B cell (primary cell): ENCODE data around the gene ZNF580. TPM values are rescaled to one million over a fixed set of nuclear protein-coding genes. Genes with fewer than 3 reads are reported as not detected.

ENCODE experiments used
- ATAC-seq: fragments of 200-7000 bp; cut with Tn5 transposase; one replicate; pipeline ENCODE4 v1.10.0; 2021; ENCODE audit warnings: low read depth, mild to moderate bottlenecking, moderate number of reproducible peaks, moderate library complexity
- CTCF ChIA-PET: fragments of 350-600 bp; sonication (Branson Sonifier 250); formaldehyde crosslinking; loops from one replicate; lab custom pipeline; 2021; ENCODE audit warnings: antibody characterized with exemption, inconsistent platforms; lab: Charles Lee
- POLR2A ChIA-PET: fragments of 350-600 bp; sonication (Branson Sonifier 250); formaldehyde crosslinking; loops from one replicate; lab custom pipeline; 2021; ENCODE audit warnings: antibody characterized with exemption; lab: Charles Lee
- DNase-seq: peaks from one replicate; pipeline ENCODE4 v3.0.0; 2013
- H2AFZ ChIP-seq: 2 replicates; pipeline ENCODE4 v1.6.1; 2012; ENCODE audit warnings: mild to moderate bottlenecking, low read depth, low read length; ENCODE audit not compliant: insufficient read depth, poor library complexity, severe bottlenecking
- H3K27ac ChIP-seq, 2 donors: 1 replicate in 1 of 2; 2 replicates in 1 of 2; pipeline ENCODE4 v1.5.1; 2012 to 2013; ENCODE audit warnings: low read length in 2 of 2, mild to moderate bottlenecking in 2 of 2, moderate library complexity in 1 of 2
- H3K27me3 ChIP-seq, 4 experiments: fragments of 200-600 bp in 1 of 4; sonication (generic) in 1 of 4; replicated peaks in 1 of 4; 1 replicate in 2 of 4; 2 replicates in 2 of 4; pipeline versions ENCODE4 v1.6.1 to v1.7.0; 2013 to 2016; ENCODE audit warnings: low read length in 3 of 4, mild to moderate bottlenecking in 2 of 4, mixed read lengths in 1 of 4, moderate library complexity in 1 of 4; ENCODE audit not compliant: insufficient read depth in 4 of 4, control insufficient read depth in 3 of 4; ENCODE audit errors: control extremely low read depth in 1 of 4
- H3K36me3 ChIP-seq, 2 experiments: replicated peaks in 1 of 2; 1 replicate in 1 of 2; 2 replicates in 1 of 2; pipeline versions ENCODE4 v1.6.1 to v1.7.1; 2013; ENCODE audit warnings: low read length in 1 of 2; ENCODE audit not compliant: insufficient read depth in 2 of 2, control insufficient read depth in 1 of 2; ENCODE audit errors: control extremely low read depth in 1 of 2, extremely low read depth in 1 of 2
- H3K4me1 ChIP-seq, 2 donors: fragments of 200-600 bp in 1 of 2; sonication (generic) in 1 of 2; 1 replicate in 1 of 2; 2 replicates in 1 of 2; pipeline versions ENCODE4 v1.5.1 to v1.6.1; 2013 to 2017; ENCODE audit warnings: low read length in 2 of 2; ENCODE audit not compliant: control insufficient read depth in 2 of 2, insufficient read depth in 2 of 2
- H3K4me2 ChIP-seq: replicated peaks from 2 replicates; pipeline ENCODE3; 2012; ENCODE audit warnings: mild to moderate bottlenecking, low read depth, low read length; ENCODE audit not compliant: poor library complexity, severe bottlenecking
- H3K4me3 ChIP-seq, 5 experiments: fragments of 200-600 bp in 1 of 5; sonication (generic) in 1 of 5; 1 replicate in 3 of 5; 2 replicates in 2 of 5; pipeline versions ENCODE4 v1.5.1 to v1.7.0; 2011 to 2016; ENCODE audit warnings: low read length in 4 of 5, mild to moderate bottlenecking in 4 of 5, low read depth in 2 of 5, control low read depth in 1 of 5, moderate library complexity in 1 of 5; ENCODE audit not compliant: insufficient read depth in 1 of 5; ENCODE audit errors: control extremely low read depth in 1 of 5, extremely low read depth in 1 of 5
- H3K79me2 ChIP-seq: fragments of 200-600 bp; sonication (generic); one replicate; pipeline ENCODE4 v1.6.0; 2016; ENCODE audit warnings: low read length; ENCODE audit not compliant: control insufficient read depth, insufficient read depth
- H3K9ac ChIP-seq: fragments of 200-600 bp; sonication (generic); 2 replicates; pipeline ENCODE4 v1.6.1; 2017; ENCODE audit warnings: mild to moderate bottlenecking, low read length, moderate library complexity
- H3K9me3 ChIP-seq, 3 donors: one replicate each; pipeline versions ENCODE4 v1.6.1 to v1.7.1; 2013; ENCODE audit warnings: low read length in 2 of 3; ENCODE audit not compliant: control insufficient read depth in 2 of 3, insufficient read depth in 1 of 3; ENCODE audit errors: control extremely low read depth in 1 of 3
- H4K20me1 ChIP-seq: 2 replicates; pipeline ENCODE4 v1.6.0; 2012; ENCODE audit warnings: mild to moderate bottlenecking, low read length; ENCODE audit not compliant: insufficient read depth, control insufficient read depth, poor library complexity, severe bottlenecking
- H3K27ac Mint-ChIP-seq: one replicate; pipeline ENCODE4 v1.8.0; 2021; ENCODE audit warnings: mixed read lengths
- H3K27me3 Mint-ChIP-seq: one replicate; pipeline ENCODE4 v1.8.0; 2021; ENCODE audit warnings: mixed read lengths
- H3K4me1 Mint-ChIP-seq: one replicate; pipeline ENCODE4 v1.8.0; 2021; ENCODE audit warnings: mixed read lengths
- H3K4me3 Mint-ChIP-seq: one replicate; pipeline ENCODE4 v1.8.0; 2021; ENCODE audit warnings: mixed read lengths
- H3K9me3 Mint-ChIP-seq: one replicate; pipeline ENCODE4 v1.8.0; 2022; ENCODE audit warnings: mixed read lengths; ENCODE audit not compliant: insufficient read depth
- EZH2 ChIP-seq: IDR thresholded peaks from 2 replicates; pipeline ENCODE4 v1.6.1; 2012; ENCODE audit warnings: borderline replicate concordance, low read depth, mild to moderate bottlenecking, moderate library complexity, low read length; ENCODE audit not compliant: insufficient read depth, poor library complexity, severe bottlenecking
- WGBS: methylation state at CpG from one replicate; pipeline ENCODE4 v1.1.5; 2013; ENCODE audit warnings: missing lambda C conversion rate; ENCODE audit not compliant: insufficient coverage; 5-methylcytosine and 5-hydroxymethylcytosine counted together
- intact Hi-C: fragments of 100-400 bp; cut with micrococcal nuclease; formaldehyde crosslinking; loops from one replicate; pipeline ENCODE4 v1.10.0; 2022
- polyA plus RNA-seq: library from polyadenylated mRNA; depleted of rRNA; stranded (reverse); fragments of >200 nt; gene quantifications from 2 replicates; pipeline ENCODE4 v1.2.3, GENCODE V29; 2012
- total RNA-seq, 2 donors: library from RNA; stranded (reverse); fragments of 120-200 nt in 1 of 2; gene quantifications; 1 replicate in 1 of 2; 2 replicates in 1 of 2; pipeline versions ENCODE4 v1.2.3 to v1.2.4, GENCODE V29; 2013 to 2022
- TF ChIP-seq, protein P1 (sequence below): fragments of 200-600 bp; IDR thresholded peaks from one replicate; pipeline ENCODE4 v1.8.0; 2022; ENCODE audit warnings: antibody characterized with exemption, mild to moderate bottlenecking

Gene ZNF580
- total and polyA plus RNA-seq, 2 donors (not counting 1 experiment from before 2014, with no cell fraction given): 69.8 to 101 TPM

DNA sequence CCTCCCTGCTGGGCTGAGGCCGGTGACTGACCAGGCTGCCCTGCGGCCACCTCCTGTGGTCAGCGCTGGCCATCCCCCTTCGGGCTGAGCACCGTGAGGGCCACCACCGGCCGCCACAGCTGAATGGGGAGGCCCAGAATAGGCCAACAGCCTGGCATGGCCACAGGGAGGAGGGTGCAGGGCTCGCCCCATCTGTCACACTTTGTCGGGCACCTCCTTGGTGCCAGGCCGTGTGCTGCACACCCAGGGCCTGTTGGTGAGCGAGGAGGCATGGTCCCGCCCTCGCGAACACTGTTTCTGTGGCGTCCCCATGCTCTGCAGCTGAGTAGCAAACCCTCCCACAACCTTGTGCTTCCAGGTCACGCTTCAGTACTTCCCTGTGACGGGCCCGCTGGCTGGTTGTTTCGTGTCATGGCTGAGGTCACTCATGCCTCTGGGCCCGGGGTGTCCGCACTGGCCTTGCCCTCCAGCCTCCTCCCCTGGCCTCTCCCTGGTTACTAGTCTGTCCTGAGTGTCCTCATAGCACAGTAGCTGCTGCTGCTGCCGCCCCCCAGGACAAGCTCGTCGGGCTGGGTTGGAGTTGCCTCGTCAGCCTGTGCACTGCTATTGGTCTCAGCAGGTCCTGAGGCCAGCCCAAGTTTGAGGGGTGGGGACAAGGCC is 49.4 kb downstream of the ZNF580 start:
- no peak overlapping the region for H3K9ac ChIP-seq
- H3K4me3 Mint-ChIP-seq: no peak overlapping the region

More for the DNA sequence above, 49.4 kb downstream of the ZNF580 start:
- Histone ChIP-seq H2AFZ (no peak overlapping the region), H3K9me3 (no peaks in the 10 kb centered on the region), H3K27me3 (no peaks in the 10 kb centered on the region), H4K20me1 (peaks cover 79% of the 10 kb centered on the region), H3K4me2 (no peak overlapping the region), H3K79me2 (peaks cover 51% of the 10 kb centered on the region), H3K36me3 (peaks cover 0 to 88% of the 10 kb centered on the region in 2 experiments), H3K27ac (no peak overlapping the region), H3K4me3 (no peak overlapping the region), H3K4me1 (peaks cover 9 to 30% of the 10 kb centered on the region in 2 donors)
- Mint-ChIP-seq H3K27ac (peak overlapping the region; percentile 6), H3K4me1 (peaks cover 30% of the 10 kb centered on the region), H3K9me3 (no peaks in the 10 kb centered on the region), H3K27me3 (no peaks in the 10 kb centered on the region)
- ChIA-PET POLR2A (no interaction called here), CTCF (no interaction called here)
- 93% methylated on average over 25 of the region's 25 CpGs for WGBS
- no peak for ATAC-seq
- TF ChIP-seq, protein P1, sequence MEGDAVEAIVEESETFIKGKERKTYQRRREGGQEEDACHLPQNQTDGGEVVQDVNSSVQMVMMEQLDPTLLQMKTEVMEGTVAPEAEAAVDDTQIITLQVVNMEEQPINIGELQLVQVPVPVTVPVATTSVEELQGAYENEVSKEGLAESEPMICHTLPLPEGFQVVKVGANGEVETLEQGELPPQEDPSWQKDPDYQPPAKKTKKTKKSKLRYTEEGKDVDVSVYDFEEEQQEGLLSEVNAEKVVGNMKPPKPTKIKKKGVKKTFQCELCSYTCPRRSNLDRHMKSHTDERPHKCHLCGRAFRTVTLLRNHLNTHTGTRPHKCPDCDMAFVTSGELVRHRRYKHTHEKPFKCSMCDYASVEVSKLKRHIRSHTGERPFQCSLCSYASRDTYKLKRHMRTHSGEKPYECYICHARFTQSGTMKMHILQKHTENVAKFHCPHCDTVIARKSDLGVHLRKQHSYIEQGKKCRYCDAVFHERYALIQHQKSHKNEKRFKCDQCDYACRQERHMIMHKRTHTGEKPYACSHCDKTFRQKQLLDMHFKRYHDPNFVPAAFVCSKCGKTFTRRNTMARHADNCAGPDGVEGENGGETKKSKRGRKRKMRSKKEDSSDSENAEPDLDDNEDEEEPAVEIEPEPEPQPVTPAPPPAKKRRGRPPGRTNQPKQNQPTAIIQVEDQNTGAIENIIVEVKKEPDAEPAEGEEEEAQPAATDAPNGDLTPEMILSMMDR: no peak
- TF ChIP-seq EZH2: no peak
- DNase-seq: no peak
- intact Hi-C loops: no loop called here
